Measurements from ENCODE around the gene SYT12. TPM values are rescaled to one million over a fixed set of nuclear protein-coding genes. Genes with fewer than 3 reads are reported as not detected.

SYT12 gene
- total and polyA plus RNA-seq, 7 experiments from 2014 or later = not detected

- DNase-seq (no peak), ATAC-seq (no peak)
- H3K27me3 ChIP-seq (ENCODE audit: control insufficient read depth in 2 of 2, insufficient read depth in 2 of 2, low read length in 2 of 2) = no peaks in the 10 kb centered on the region
- H3K9me3 ChIP-seq (ENCODE audit: control insufficient read depth in 2 of 3, low read length in 3 of 3) = no peaks in the 10 kb centered on the region
- intact Hi-C loops (cut with micrococcal nuclease) = no loop called here
- Mint-ChIP-seq H3K9me3 (peaks cover 0 to 9% (median 3%) of the 10 kb centered on the region in 11 donors), H3K4me1 (no peaks in the 10 kb centered on the region), H3K36me3 (peaks cover 0 to 3% (median 0%) of the 10 kb centered on the region in 5 donors), H3K4me3 (no peak overlapping the region), H3K27ac (peak overlapping the region in 2 of 9 donors; percentile 43 to 51), H3K27me3 (peaks cover 0 to 19% (median 6%) of the 10 kb centered on the region in 5 donors)
- H3K4me1 ChIP-seq (ENCODE audit: control insufficient read depth in 2 of 2, insufficient read depth in 2 of 2, low read length in 2 of 2) = no peaks in the 10 kb centered on the region
- ChIA-PET POLR2A (no interaction called here), CTCF (no interaction called here)
- H3K4me3 ChIP-seq (ENCODE audit: low read length) = no peak overlapping the region
- no peak overlapping the region for H3K27ac ChIP-seq (ENCODE audit: low read depth, low read length)
- no peaks in the 10 kb centered on the region for H3K36me3 ChIP-seq (ENCODE audit: control insufficient read depth in 2 of 3, insufficient read depth in 3 of 3, low read length in 3 of 3)
Measured at GRCh38 chr11:67015048-67015447, 7.9 kb upstream of the SYT12 start.

GRCh38 chr11:67016550-67016949, 6.4 kb upstream of the SYT12 start:
- H3K4me3 Mint-ChIP-seq = no peak overlapping the region
- peaks cover 0 to 9% (median 4%) of the 10 kb centered on the region in 11 donors for H3K9me3 Mint-ChIP-seq
- H3K27me3 Mint-ChIP-seq = peaks cover 0 to 27% (median 7%) of the 10 kb centered on the region in 5 donors
- intact Hi-C loops (cut with micrococcal nuclease) = no loop called here
- H3K36me3 ChIP-seq (ENCODE audit: control insufficient read depth in 2 of 3, insufficient read depth in 3 of 3, low read length in 3 of 3) = no peaks in the 10 kb centered on the region
- no peaks in the 10 kb centered on the region for H3K4me1 Mint-ChIP-seq
- DNase-seq (no peak), ATAC-seq (no peak)
- H3K27ac Mint-ChIP-seq = no peak overlapping the region
- H3K36me3 Mint-ChIP-seq = peaks cover 0 to 3% (median 0%) of the 10 kb centered on the region in 5 donors
- H3K27ac ChIP-seq (ENCODE audit: low read depth, low read length) = no peak overlapping the region
- CTCF ChIA-PET = no interaction called here
- no peaks in the 10 kb centered on the region for H3K4me1 ChIP-seq (ENCODE audit: control insufficient read depth in 2 of 2, insufficient read depth in 2 of 2, low read length in 2 of 2)
- no peak overlapping the region for H3K4me3 ChIP-seq (ENCODE audit: low read length)
- POLR2A ChIA-PET = no interaction called here
- H3K27me3 ChIP-seq (ENCODE audit: control insufficient read depth in 2 of 2, insufficient read depth in 2 of 2, low read length in 2 of 2) = no peaks in the 10 kb centered on the region
- no peaks in the 10 kb centered on the region for H3K9me3 ChIP-seq (ENCODE audit: control insufficient read depth in 2 of 3, low read length in 3 of 3)

- intact Hi-C loops (cut with micrococcal nuclease) = loop anchor here in 1 of 2 donors (5.0 kb wide), 1 partner anchor 51 kb away; no protein-coding TSS in a partner anchor
- POLR2A ChIA-PET = interaction anchor here (0.5 to 1.1 kb wide), 3 partner anchors 69 to 1799 kb away, joined by 3 read pairs; no protein-coding TSS in a partner anchor
- CTCF ChIA-PET = no interaction called here
- H3K36me3 Mint-ChIP-seq = peaks cover 0 to 3% (median 0%) of the 10 kb centered on the region in 5 donors
- DNase-seq = no peak
- no peak overlapping the region for H3K4me3 ChIP-seq (ENCODE audit: low read length)
- peaks cover 9 to 18% of the 10 kb centered on the region in 2 donors for H3K27me3 ChIP-seq (ENCODE audit: control insufficient read depth in 2 of 2, insufficient read depth in 2 of 2, low read length in 2 of 2)
- ATAC-seq = no peak
- peaks cover 0 to 14% (median 3%) of the 10 kb centered on the region in 11 donors for H3K9me3 Mint-ChIP-seq
- H3K4me3 Mint-ChIP-seq = peak overlapping the region in 1 of 10 donors; percentile 21
- no peak overlapping the region for H3K27ac ChIP-seq (ENCODE audit: low read depth, low read length)
- peaks cover 10 to 52% (median 28%) of the 10 kb centered on the region in 5 donors for H3K27me3 Mint-ChIP-seq
- no peak overlapping the region for H3K27ac Mint-ChIP-seq
- peaks cover 4 to 32% (median 23%) of the 10 kb centered on the region in 7 donors for H3K4me1 Mint-ChIP-seq
- H3K9me3 ChIP-seq (ENCODE audit: control insufficient read depth in 2 of 3, low read length in 3 of 3) = no peaks in the 10 kb centered on the region
- H3K36me3 ChIP-seq (ENCODE audit: control insufficient read depth in 2 of 3, insufficient read depth in 3 of 3, low read length in 3 of 3) = no peaks in the 10 kb centered on the region
- H3K4me1 ChIP-seq (ENCODE audit: control insufficient read depth in 2 of 2, insufficient read depth in 2 of 2, low read length in 2 of 2) = peaks cover 24 to 31% of the 10 kb centered on the region in 2 donors
Measured at GRCh38 chr11:67020949-67021348, 2.0 kb upstream of the SYT12 start.

- CTCF ChIA-PET = no interaction called here
Measured at GRCh38 chr11:67022341-67022933, 497 bp upstream of the SYT12 start.

DNA sequence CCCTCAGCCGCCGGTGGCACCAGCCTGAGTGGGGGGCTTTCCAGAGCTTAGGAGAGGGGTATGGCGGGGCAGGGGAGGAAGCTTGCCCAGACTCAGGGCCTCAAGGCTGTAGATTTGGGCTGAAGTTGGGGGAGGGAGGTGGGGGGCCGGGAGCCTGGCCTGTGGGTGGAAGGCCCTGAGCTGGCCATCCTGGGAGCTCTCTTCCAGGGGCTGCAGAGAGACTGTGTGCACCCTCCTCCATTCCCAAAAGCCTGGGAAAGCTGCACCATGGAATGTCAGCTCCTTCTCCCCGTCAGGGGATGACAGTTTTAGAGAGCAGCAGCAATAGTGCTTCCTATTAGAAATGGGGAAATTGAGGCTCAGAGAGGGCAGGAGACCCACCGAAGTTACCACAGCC, 1.0 kb downstream of the SYT12 start:
- ATAC-seq = no peak
- POLR2A ChIA-PET = interaction anchor here (0.6 kb wide), 1 partner anchor 259 kb away, joined by 3 read pairs; no protein-coding TSS in a partner anchor
- intact Hi-C loops (cut with micrococcal nuclease) = loop anchor here in 1 of 2 donors (1.0 to 5.0 kb wide), 2 partner anchors 48 to 66 kb away; partner anchors contain the start of gene PC
- H3K27ac Mint-ChIP-seq = peak overlapping the region in 1 of 9 donors; percentile 28
- no peak for DNase-seq
- H3K4me3 Mint-ChIP-seq = peak overlapping the region in 9 of 10 donors; percentile 76 to 91 (median 83)
- peak overlapping the region; percentile 47 for H3K4me3 ChIP-seq (ENCODE audit: low read length)
- H3K36me3 ChIP-seq (ENCODE audit: control insufficient read depth in 2 of 3, insufficient read depth in 3 of 3, low read length in 3 of 3) = no peaks in the 10 kb centered on the region
- peaks cover 0 to 7% (median under 1%) of the 10 kb centered on the region in 11 donors for H3K9me3 Mint-ChIP-seq
- H3K27ac ChIP-seq (ENCODE audit: low read depth, low read length) = no peak overlapping the region
- H3K9me3 ChIP-seq (ENCODE audit: control insufficient read depth in 2 of 3, low read length in 3 of 3) = no peaks in the 10 kb centered on the region
- CTCF ChIA-PET = no interaction called here
- H3K4me1 Mint-ChIP-seq = peaks cover 4 to 32% (median 24%) of the 10 kb centered on the region in 7 donors
- H3K4me1 ChIP-seq (ENCODE audit: control insufficient read depth in 2 of 2, insufficient read depth in 2 of 2, low read length in 2 of 2) = peaks cover 24 to 31% of the 10 kb centered on the region in 2 donors
- peaks cover 9 to 18% of the 10 kb centered on the region in 2 donors for H3K27me3 ChIP-seq (ENCODE audit: control insufficient read depth in 2 of 2, insufficient read depth in 2 of 2, low read length in 2 of 2)
- H3K27me3 Mint-ChIP-seq = peaks cover 19 to 69% (median 35%) of the 10 kb centered on the region in 5 donors
- peaks cover 0 to 3% (median 0%) of the 10 kb centered on the region in 5 donors for H3K36me3 Mint-ChIP-seq

More at GRCh38 chr11:67022341-67022933, 497 bp upstream of the SYT12 start:
- intact Hi-C loops (cut with micrococcal nuclease) = loop anchor here in 1 of 2 donors (5.0 kb wide), 1 partner anchor 50 kb away; no protein-coding TSS in a partner anchor
- Histone ChIP-seq H3K27me3 (ENCODE audit: control insufficient read depth in 2 of 2, insufficient read depth in 2 of 2, low read length in 2 of 2) (peaks cover 9 to 18% of the 10 kb centered on the region in 2 donors), H3K9me3 (ENCODE audit: control insufficient read depth in 2 of 3, low read length in 3 of 3) (no peaks in the 10 kb centered on the region), H3K27ac (ENCODE audit: low read depth, low read length) (no peak overlapping the region), H3K4me3 (ENCODE audit: low read length) (no peak overlapping the region), H3K4me1 (ENCODE audit: control insufficient read depth in 2 of 2, insufficient read depth in 2 of 2, low read length in 2 of 2) (peaks cover 24 to 31% of the 10 kb centered on the region in 2 donors), H3K36me3 (ENCODE audit: control insufficient read depth in 2 of 3, insufficient read depth in 3 of 3, low read length in 3 of 3) (no peaks in the 10 kb centered on the region)
- no peak for ATAC-seq
- H3K9me3 Mint-ChIP-seq = peaks cover 0 to 14% (median 3%) of the 10 kb centered on the region in 11 donors
- peak overlapping the region in 9 of 10 donors; percentile 23 to 91 (median 68) for H3K4me3 Mint-ChIP-seq
- peaks cover 4 to 32% (median 24%) of the 10 kb centered on the region in 7 donors for H3K4me1 Mint-ChIP-seq
- peaks cover 16 to 65% (median 35%) of the 10 kb centered on the region in 5 donors for H3K27me3 Mint-ChIP-seq
- DNase-seq = no peak
- POLR2A ChIA-PET = no interaction called here
- no peak overlapping the region for H3K27ac Mint-ChIP-seq
- H3K36me3 Mint-ChIP-seq = peaks cover 0 to 3% (median 0%) of the 10 kb centered on the region in 5 donors

- Mint-ChIP-seq H3K27ac (peak overlapping the region in 8 of 9 donors; percentile 22 to 95 (median 50)), H3K36me3 (peaks cover 0 to 3% (median 0%) of the 10 kb centered on the region in 5 donors), H3K27me3 (peaks cover 23 to 72% (median 35%) of the 10 kb centered on the region in 5 donors), H3K4me1 (peaks cover 4 to 32% (median 24%) of the 10 kb centered on the region in 7 donors), H3K4me3 (peak overlapping the region; percentile 55 to 91 (median 81)), H3K9me3 (peaks cover 0 to 5% (median 0%) of the 10 kb centered on the region in 11 donors)
- intact Hi-C loops (cut with micrococcal nuclease) = loop anchor here in 1 of 2 donors (1.0 to 5.0 kb wide), 2 partner anchors 48 to 66 kb away; partner anchors contain the start of gene PC
- Histone ChIP-seq H3K4me1 (ENCODE audit: control insufficient read depth in 2 of 2, insufficient read depth in 2 of 2, low read length in 2 of 2) (peaks cover 24 to 31% of the 10 kb centered on the region in 2 donors), H3K36me3 (ENCODE audit: control insufficient read depth in 2 of 3, insufficient read depth in 3 of 3, low read length in 3 of 3) (no peaks in the 10 kb centered on the region), H3K9me3 (ENCODE audit: control insufficient read depth in 2 of 3, low read length in 3 of 3) (no peaks in the 10 kb centered on the region), H3K27ac (ENCODE audit: low read depth, low read length) (no peak overlapping the region), H3K27me3 (ENCODE audit: control insufficient read depth in 2 of 2, insufficient read depth in 2 of 2, low read length in 2 of 2) (peaks cover 9 to 18% of the 10 kb centered on the region in 2 donors), H3K4me3 (ENCODE audit: low read length) (peak overlapping the region; percentile 5)
- ChIA-PET CTCF (no interaction called here), POLR2A (no interaction called here)
- DNase-seq = peak in 8 of 9 donors; percentile 53 to 80 (median 71)
- ATAC-seq = peak; percentile 72
Measured at GRCh38 chr11:67024410-67024809, 1.5 kb downstream of the SYT12 start.

Measured in naive thymus-derived CD4-positive, alpha-beta T cell (primary cell).